OCI-M2 (cell line): ENCODE data around the gene IL22RA2.
"Not testable (repeated sequence)": the region's sequence is repeated elsewhere in the genome, so short reads cannot be mapped to it uniquely, and the experiment has no call there.

Source experiments
- DNase-seq: peaks from one replicate; lab custom pipeline; 2025; ENCODE audit not compliant: unreplicated experiment; lab: John Stamatoyannopoulos, UW

Gene IL22RA2

DNA sequence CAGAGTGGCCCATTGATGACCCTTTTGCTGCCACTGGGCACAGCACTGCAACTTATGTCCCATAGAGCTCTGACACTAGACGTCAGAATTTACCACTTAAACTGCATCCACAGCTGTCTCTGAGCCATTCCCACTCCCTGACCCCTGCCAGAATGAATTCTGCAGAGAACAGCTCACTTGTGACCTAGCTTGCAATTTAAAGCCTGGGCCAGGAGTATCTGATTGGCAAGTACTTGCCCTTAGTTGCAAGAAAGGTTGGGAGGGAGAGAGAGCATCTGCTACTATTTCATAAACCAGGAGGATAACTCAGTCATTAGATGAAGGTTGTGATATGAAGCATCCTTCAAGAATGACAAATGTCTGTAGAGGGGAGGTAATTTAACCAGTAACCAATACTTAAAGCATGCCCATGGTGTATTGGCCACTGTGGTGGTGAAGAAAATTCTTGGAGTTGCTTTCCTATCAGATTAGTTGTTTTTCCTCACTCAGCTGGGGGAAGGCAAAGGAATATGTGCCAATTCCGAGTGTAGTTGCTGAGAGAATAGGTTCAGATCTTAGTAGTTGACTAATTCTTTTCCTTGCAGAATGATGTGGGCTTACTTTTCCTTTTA, 46.5 kb downstream of the IL22RA2 start:
- DNase-seq: no peak

GRCh38 chr6:137123078-137123477, 50.4 kb downstream of the IL22RA2 start:
- no peak for DNase-seq

GRCh38 chr6:137122612-137123011, 50.8 kb downstream of the IL22RA2 start:
- DNase-seq: no peak

GRCh38 chr6:137121401-137121997, 51.9 kb downstream of the IL22RA2 start:
- no peak for DNase-seq

- no peak for DNase-seq
Measured at GRCh38 chr6:137120748-137121147, 52.7 kb downstream of the IL22RA2 start.

- DNase-seq: no peak
Measured at GRCh38 chr6:137119196-137120104, 54.0 kb downstream of the IL22RA2 start.

DNA sequence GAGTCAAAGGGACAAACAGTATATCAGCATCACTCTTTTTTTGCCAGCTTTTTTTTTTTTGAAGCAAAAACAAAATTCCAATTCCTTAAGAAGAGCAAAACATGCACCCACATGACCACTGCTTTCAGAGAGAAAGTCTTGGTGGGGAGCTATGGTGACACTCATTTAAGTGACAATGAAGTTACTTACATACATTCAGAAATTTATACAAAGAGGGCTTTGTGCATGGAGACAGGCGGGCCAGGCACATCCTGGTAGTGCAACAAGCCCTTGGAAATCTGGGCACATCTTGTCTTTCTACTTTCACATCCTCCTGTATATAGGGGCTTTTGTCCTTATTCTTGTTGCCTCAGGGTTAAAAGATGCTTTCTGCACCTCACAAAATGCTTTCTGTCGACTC, 55.9 kb downstream of the IL22RA2 start:
- DNase-seq: no peak

GRCh38 chr6:137116807-137117206, 56.6 kb downstream of the IL22RA2 start:
- DNase-seq: no peak

- DNase-seq: no peak
Measured at GRCh38 chr6:137115658-137116057, 57.8 kb downstream of the IL22RA2 start.

DNA sequence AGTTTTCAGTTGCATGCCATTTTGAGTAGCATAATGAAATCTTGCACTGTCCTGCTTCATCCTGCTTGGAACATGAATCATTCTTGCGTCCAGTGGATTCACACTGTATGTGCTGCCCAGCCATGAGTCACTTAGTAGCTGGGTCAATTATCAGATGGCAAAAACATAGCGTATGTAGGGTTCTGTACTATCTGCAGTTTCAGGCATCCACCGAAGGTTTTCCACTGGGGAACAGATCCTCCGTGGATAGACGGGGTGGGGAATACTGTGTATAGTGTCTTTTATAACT, 61.4 kb downstream of the IL22RA2 start:
- DNase-seq: no peak

DNA sequence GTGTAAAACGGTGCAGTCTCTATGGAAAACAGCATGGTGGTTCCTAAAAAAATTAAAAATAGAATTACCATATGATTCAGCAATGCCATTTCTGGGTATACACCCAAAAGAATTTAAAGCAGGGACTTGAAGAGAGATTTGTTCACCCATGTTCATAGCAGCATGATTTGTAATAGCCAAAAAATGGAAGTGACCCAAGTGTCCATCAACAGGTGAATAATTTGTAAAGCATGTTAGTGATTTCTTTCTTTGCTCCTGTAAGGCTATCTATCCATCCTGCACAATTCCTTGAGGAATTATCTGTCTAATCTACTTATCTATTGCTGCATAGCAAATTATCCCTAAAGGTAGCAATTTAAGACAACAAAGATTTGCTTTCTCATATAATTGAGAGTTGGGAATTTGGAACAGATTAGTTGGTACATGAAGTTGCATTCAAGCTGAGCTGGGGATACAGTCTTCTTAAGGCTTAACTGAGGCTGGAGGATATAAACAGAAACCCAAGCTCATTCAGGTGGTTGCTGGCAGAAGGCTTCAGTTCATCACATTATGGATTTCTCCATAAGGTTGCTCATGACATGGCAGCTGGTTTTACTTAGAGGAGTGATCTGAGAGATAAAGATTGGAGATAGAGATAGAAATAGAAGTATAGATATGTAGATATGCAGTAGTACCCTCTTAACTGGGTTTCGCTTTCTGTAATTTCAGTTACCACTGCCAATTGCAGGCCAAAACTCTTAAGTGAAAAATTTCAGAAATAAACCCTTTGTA, 62.0 kb downstream of the IL22RA2 start:
- no peak for DNase-seq

DNA sequence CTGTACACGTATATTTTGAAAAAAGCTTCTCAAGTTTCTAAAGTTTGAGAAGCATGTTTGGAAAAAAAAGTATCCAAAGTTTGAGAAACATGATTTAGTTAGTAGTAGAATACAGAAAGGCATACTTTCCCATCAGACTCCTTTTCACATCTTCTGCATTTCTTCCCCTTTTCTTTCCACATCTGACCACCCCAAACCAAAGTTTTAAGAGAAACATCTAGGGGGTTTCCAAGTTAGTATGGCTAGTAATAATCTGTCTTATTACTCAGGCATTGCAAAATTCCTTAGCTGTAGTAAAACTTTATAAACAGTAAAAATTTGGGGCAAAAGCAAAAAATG, 65.7 kb downstream of the IL22RA2 start:
- DNase-seq: no peak

GRCh38 chr6:137107047-137107766, 66.2 kb downstream of the IL22RA2 start:
- not testable (repeated sequence) for DNase-seq

- DNase-seq: no peak
Measured at GRCh38 chr6:137106183-137106582, 67.3 kb downstream of the IL22RA2 start.

DNA sequence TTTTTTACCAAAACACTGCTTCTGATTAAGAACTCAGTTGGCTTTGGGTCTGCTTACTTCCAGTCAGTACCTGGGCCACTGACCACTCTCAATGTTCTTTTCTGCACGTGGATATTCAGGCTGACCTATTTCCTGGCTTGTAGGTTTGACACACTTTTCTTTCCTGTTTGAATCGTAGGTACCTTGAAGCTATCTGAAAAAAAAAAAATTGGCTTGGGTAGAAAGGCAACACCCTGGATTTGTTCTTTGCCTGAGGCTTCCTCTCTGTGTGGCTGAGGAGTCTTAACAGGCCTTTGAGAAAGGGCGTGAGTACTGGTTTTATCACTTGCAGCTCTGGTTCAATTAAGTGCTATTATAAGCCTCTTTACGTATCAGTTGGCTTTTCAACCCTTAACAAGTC, 68.1 kb downstream of the IL22RA2 start:
- no peak for DNase-seq

DNA sequence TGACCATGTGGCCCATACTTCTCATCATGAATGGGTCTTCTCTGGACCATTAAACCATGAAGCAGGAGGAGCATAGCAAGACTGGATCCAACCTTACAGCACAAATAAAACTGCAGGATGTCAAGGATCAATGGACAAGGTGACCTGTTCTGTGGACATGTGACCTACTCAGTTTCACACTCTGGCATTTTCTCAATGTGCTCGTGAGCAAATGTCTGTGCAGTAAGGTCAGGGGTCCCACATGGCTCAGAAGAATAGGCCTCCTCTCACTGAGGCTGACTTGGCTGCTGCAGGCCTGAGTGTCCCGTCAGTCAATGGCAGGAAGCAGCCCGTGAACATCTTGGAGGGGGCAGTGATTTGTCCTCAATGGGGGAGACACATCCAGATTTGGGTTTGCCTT, 68.5 kb downstream of the IL22RA2 start:
- DNase-seq: no peak

DNA sequence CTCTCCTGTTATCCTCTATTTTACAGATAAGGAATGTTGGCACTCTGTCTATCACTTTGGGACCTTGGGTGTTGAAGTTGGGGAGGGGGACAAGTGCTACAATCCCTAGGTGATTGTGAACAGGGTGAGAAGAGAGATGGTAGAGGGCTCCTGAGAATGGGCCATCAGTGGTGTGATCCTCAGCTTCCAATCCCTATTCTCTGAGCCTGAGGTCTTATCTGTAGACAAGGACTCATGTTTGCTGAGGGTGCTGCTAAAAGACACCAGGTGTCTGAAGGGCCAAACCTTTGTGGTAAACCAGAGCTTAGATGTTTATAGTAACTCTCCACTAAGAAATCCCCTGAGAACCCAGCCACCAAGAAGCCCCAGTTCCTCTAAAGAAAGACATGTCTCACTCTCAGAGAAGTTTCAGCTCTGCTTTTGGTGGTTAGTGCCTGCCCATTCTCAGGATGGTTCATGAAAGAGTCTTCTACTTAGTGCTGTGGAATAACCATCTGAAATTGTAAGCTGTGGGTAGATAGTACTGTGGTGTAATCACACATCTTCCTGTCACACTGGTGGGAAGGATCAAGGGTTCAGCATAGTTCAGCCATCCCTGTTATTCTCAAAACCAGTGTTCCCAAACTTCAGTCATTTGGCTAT, 70.5 kb downstream of the IL22RA2 start:
- no peak for DNase-seq

- DNase-seq: no peak
Measured at GRCh38 chr6:137102050-137102848, 71.2 kb downstream of the IL22RA2 start.

DNA sequence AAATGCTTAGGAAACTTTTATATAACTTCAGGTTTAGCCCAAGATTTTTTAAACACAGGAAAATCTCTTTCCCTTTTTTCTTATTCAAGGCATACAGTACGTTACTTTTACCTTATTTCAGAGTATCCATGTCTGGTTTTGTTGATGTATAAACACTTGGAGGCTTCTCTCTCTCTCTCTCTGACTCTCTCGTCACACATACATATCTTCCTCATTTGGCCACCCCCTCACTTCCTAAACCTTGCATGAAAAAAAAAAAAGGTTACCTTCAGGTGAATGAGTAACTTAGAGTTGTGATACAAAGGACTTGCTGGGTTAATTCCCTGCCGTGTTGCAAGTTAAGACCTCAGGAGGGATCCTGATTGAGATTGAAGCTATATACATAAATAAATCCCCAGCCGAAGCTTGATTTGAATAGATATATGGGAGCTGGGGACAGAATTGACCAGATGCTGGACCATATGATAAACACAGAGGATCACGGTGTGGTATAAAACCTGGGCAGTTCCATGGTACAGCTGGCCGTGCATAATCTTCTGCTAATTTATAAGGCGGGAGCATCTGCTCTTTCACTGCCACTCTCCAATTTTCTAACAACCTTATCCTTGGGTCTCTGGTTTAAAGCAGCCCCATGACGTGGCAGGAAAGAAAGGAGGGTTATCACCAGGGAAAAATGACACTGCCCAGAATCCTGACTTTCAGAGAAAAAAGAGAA, 73.6 kb downstream of the IL22RA2 start:
- no peak for DNase-seq
